Psoas muscle (tissue), 8 donors: ENCODE results near the gene SLC7A6OS. TPM values are rescaled to one million over a fixed set of nuclear protein-coding genes. Genes with fewer than 3 reads are reported as not detected.

Experiments
- ATAC-seq, 4 donors: fragments of 200-7000 bp; cut with Tn5 transposase; one replicate each; pipeline ENCODE4 v1.9.1; 2020; ENCODE audit warnings: moderate library complexity in 3 of 4, mild to moderate bottlenecking in 2 of 4
- DNase-seq, 2 donors: peaks; one replicate each; pipeline ENCODE4 v3.0.0-alpha.2; 2020
- H3K27ac ChIP-seq: fragments of 200-600 bp; one replicate; pipeline ENCODE4 v1.8.0; 2022
- H3K27me3 ChIP-seq, 3 donors: fragments of 200-600 bp in 1 of 3; one replicate each; pipeline versions ENCODE4 v1.6.1 to v1.8.0; 2013 to 2022; ENCODE audit warnings: low read length in 2 of 3, mild to moderate bottlenecking in 2 of 3, moderate library complexity in 1 of 3; ENCODE audit not compliant: insufficient read depth in 3 of 3
- H3K36me3 ChIP-seq, 2 donors: fragments of 200-600 bp in 1 of 2; one replicate each; pipeline versions ENCODE4 v1.6.1 to v1.8.0; 2013 to 2022; ENCODE audit warnings: low read depth in 1 of 2, mild to moderate bottlenecking in 1 of 2, moderate library complexity in 1 of 2; ENCODE audit not compliant: insufficient read depth in 1 of 2
- H3K4me1 ChIP-seq: fragments of 200-600 bp; one replicate; pipeline ENCODE4 v1.8.0; 2022
- H3K4me3 ChIP-seq: fragments of 200-600 bp; one replicate; pipeline ENCODE4 v1.8.0; 2022; ENCODE audit warnings: mild to moderate bottlenecking
- H3K9me3 ChIP-seq: fragments of 200-600 bp; one replicate; pipeline ENCODE4 v1.8.0; 2022
- CTCF ChIP-seq: fragments of 200-600 bp; IDR thresholded peaks from one replicate; pipeline ENCODE4 v1.8.0; 2022; ENCODE audit warnings: antibody characterized with exemption
- WGBS, 3 donors: extraction: QIAGEN DNeasy Blood & Tissue Kit; methylation state at CpG; one replicate each; pipeline versions ENCODE4 v1.1.6 to v1.1.7; 2013; 5-methylcytosine and 5-hydroxymethylcytosine counted together
- intact Hi-C, 2 donors: fragments of 100-400 bp; cut with DNase I; formaldehyde crosslinking; loops; one replicate each; pipeline versions ENCODE4 v1.11.0 to v1.14.2; 2022
- polyA plus RNA-seq, 3 donors: library from polyadenylated mRNA; stranded (reverse); fragments of 200-250 nt; gene quantifications; one replicate each; pipeline ENCODE4 v1.2.3, GENCODE V29; 2013
- total RNA-seq, 4 donors: library from RNA; stranded (reverse); fragmentation: NEBNext Ultra II Directional in 2 of 4; extraction: Animal tissue kit (Norgen Biotek cat#: 25700) in 2 of 4; gene quantifications; one replicate each; pipeline versions ENCODE4 v1.2.1 to v1.2.4, GENCODE V29; 2021 to 2023
- donor health status: healthy with polysubstance abuse.
- donor health status: DM: no; HTN: no; CAD: no; lungs with moderate emphysema.
- donor health status: Bipolar disorder and iron deficiency.
- donor health status: healthy.
- donor health status: DM: yes; HTN: yes; CAD: no.
- donor health status: DM: no; HTN: no; CAD: no.
- donor health status: DM: no; HTN: no; CAD: no.
- donor health status: DM: yes; HTN: yes; CAD: no.

Gene SLC7A6OS
- total and polyA plus RNA-seq, 7 donors, result 5.8 to 16.3 (median 9.5) TPM

- Histone ChIP-seq H3K27ac (peak overlapping the region; percentile 100), H3K9me3 (no peaks in the 10 kb centered on the region), H3K27me3 (no peaks in the 10 kb centered on the region), H3K4me3 (peak overlapping the region; percentile 97), H3K36me3 (peaks cover 0 to 57% of the 10 kb centered on the region in 2 donors), H3K4me1 (peaks cover 53% of the 10 kb centered on the region)
- DNase-seq, result no peak
- no peak for TF ChIP-seq CTCF
- intact Hi-C loops, result no loop called here
- 65 to 70% (median 65%) methylated on average over 6 of the region's 6 CpGs for WGBS, 3 donors
- ATAC-seq, result no peak
These were observed 42.9 kb downstream of the SLC7A6OS start for GRCh38 chr16:68267612-68268405.

GRCh38 chr16:68265078-68265920 is 45.4 kb downstream of the SLC7A6OS start:
- TF ChIP-seq CTCF, result no peak
- ATAC-seq, result peak; percentile 79 to 83 (median 80)
- DNase-seq, result peak; percentile 78 to 91
- Histone ChIP-seq H3K36me3 (peaks cover 0 to 38% of the 10 kb centered on the region in 2 donors), H3K4me3 (peak overlapping the region; percentile 97), H3K9me3 (no peaks in the 10 kb centered on the region), H3K27me3 (no peaks in the 10 kb centered on the region), H3K27ac (peak overlapping the region; percentile 100), H3K4me1 (peaks cover 30% of the 10 kb centered on the region)
- 4 to 10% (median 5%) methylated on average over 23 of the region's 23 CpGs for WGBS, 3 donors
- intact Hi-C loops, result no loop called here

- Histone ChIP-seq H3K4me1 (peaks cover 36% of the 10 kb centered on the region), H3K27ac (peak within 1 kb of the TSS; percentile 100), H3K9me3 (no peaks in the 10 kb centered on the region), H3K36me3 (peaks cover 0 to 40% of the 10 kb centered on the region in 2 donors), H3K27me3 (no peaks in the 10 kb centered on the region), H3K4me3 (peak within 1 kb of the TSS; percentile 97)
- intact Hi-C loops, result loop anchor here (5.0 kb wide), 3 partner anchors 33 to 63 kb away; partner anchors contain the start of genes PRMT7 (in 1 of the 2) and SLC7A6OS (in 1 of the 2)
- peak; percentile 62 for TF ChIP-seq CTCF
- WGBS, 3 donors, result 0 to 1% (median 0%) methylated on average over 68 to 123 of the region's 123 CpGs
- ATAC-seq (peak; percentile 70 to 76 (median 72)), DNase-seq (peak; percentile 83 to 91)
These were observed 46.3 kb downstream of the SLC7A6OS start, which contains the start of gene SLC7A6 for GRCh38 chr16:68264128-68265077. SLC7A6 (plus strand) TSS chr16:68264526; CDS start chr16:68274727, 10,201 bp downstream.

GRCh38 chr16:68263559-68264127 is 47.1 kb downstream of the SLC7A6OS start:
- Histone ChIP-seq H3K4me3 (peak overlapping the region; percentile 97), H3K9me3 (no peaks in the 10 kb centered on the region), H3K27ac (peak overlapping the region; percentile 100), H3K4me1 (peaks cover 36% of the 10 kb centered on the region), H3K27me3 (no peaks in the 10 kb centered on the region), H3K36me3 (peaks cover 0 to 38% of the 10 kb centered on the region in 2 donors)
- TF ChIP-seq CTCF, result no peak
- intact Hi-C loops, result loop anchor here (5.0 kb wide), 3 partner anchors 34 to 64 kb away; partner anchors contain the start of genes PRMT7 (in 1 of the 2) and SLC7A6OS (in 1 of the 2)
- no peak for DNase-seq
- 39 to 42% (median 42%) methylated on average over 11 of the region's 11 CpGs for WGBS, 3 donors
- ATAC-seq, result no peak
